ENCODE data around the gene ALDOB. TPM values are rescaled to one million over a fixed set of nuclear protein-coding genes. Genes with fewer than 3 reads are reported as not detected.

ALDOB gene
- total and polyA plus RNA-seq, 2 experiments from 2014 or later, result not detected

GRCh38 chr9:101479338-101480030 lies 43.9 kb upstream of the ALDOB start (continued):
- TF ChIP-seq REST (IDR thresholded peaks at IDR 0.05; ENCODE audit: unreplicated experiment) (no peak), NANOG (IDR thresholded peaks at IDR 0.05; ENCODE audit: borderline replicate concordance) (no peak), CREB1 (CRISPR knock-in tag; IDR thresholded peaks at IDR 0.05; ENCODE audit: low read depth) (no peak), CTCF (conservative IDR thresholded peaks at IDR 0.05; ENCODE audit: low read depth in 2 of 2) (no peak), JUNB (IDR thresholded peaks at IDR 0.05; ENCODE audit: unreplicated experiment) (no peak), STAT1 (IDR thresholded peaks at IDR 0.05; ENCODE audit: unreplicated experiment) (no peak), EZH2 (IDR thresholded peaks at IDR 0.05; ENCODE audit: low read depth, unreplicated experiment) (no peak)

- H3K4me3 ChIP-seq, result no peak overlapping the region
- peaks cover 4% of the 10 kb centered on the region; the same call in 1 of the 2 replicates for H4K20me1 ChIP-seq (replicated peaks; ENCODE audit: insufficient read depth)
- H3K4me1 Mint-ChIP-seq, result peaks cover 33% of the 10 kb centered on the region
- DNase-seq (ENCODE audit: low spot score) (no peak), ATAC-seq (no peak)
- no peak overlapping the region for H3K27ac Mint-ChIP-seq
- peaks cover 27% of the 10 kb centered on the region for H3K36me3 Mint-ChIP-seq (ENCODE audit: low read depth)
- H3K27ac ChIP-seq (ENCODE audit: low read depth), result no peak overlapping the region
- H3F3A ChIP-seq (replicated peaks; ENCODE audit: low read depth), result no peaks in the 10 kb centered on the region
- peaks cover 28% of the 10 kb centered on the region for H3K79me2 ChIP-seq (replicated peaks; ENCODE audit: insufficient read depth)
- H3K9me3 Mint-ChIP-seq, result no peaks in the 10 kb centered on the region
- no peak overlapping the region for H3K4me3 Mint-ChIP-seq
- H3K4me2 ChIP-seq, result no peak overlapping the region
- H3K27me3 Mint-ChIP-seq (ENCODE audit: insufficient read depth, low read depth, poor library complexity), result peaks cover 3% of the 10 kb centered on the region
- H3K36me3 ChIP-seq (ENCODE audit: insufficient read depth), result no peaks in the 10 kb centered on the region
- no peaks in the 10 kb centered on the region; the same call in 1 of the 2 replicates for H3K9me2 ChIP-seq (ENCODE audit: insufficient read depth)
- no peaks in the 10 kb centered on the region for H3K27me3 ChIP-seq (ENCODE audit: insufficient read depth)
- no peak overlapping the region for H2AFZ ChIP-seq
- H3K4me1 ChIP-seq (ENCODE audit: insufficient read depth), result peaks cover 19% of the 10 kb centered on the region
- TF ChIP-seq CTCF (conservative IDR thresholded peaks at IDR 0.05; ENCODE audit: low read depth in 2 of 2), result no peak; a peak in 1 of 4 replicates
- TF ChIP-seq ETS1 (IDR thresholded peaks at IDR 0.05), result no peak
- no peak for TF ChIP-seq ZNF114 (CRISPR knock-in tag; IDR thresholded peaks at IDR 0.05)
- TF ChIP-seq ZNF331 (CRISPR knock-in tag; IDR thresholded peaks at IDR 0.05; ENCODE audit: low read depth), result no peak
- TF ChIP-seq STAT1 (IDR thresholded peaks at IDR 0.05; ENCODE audit: unreplicated experiment), result no peak
- TF ChIP-seq EZH2 (IDR thresholded peaks at IDR 0.05; ENCODE audit: low read depth, unreplicated experiment), result no peak
- TF ChIP-seq NANOG (IDR thresholded peaks at IDR 0.05; ENCODE audit: borderline replicate concordance), result no peak
Measured at GRCh38 chr9:101478906-101479305, 43.3 kb upstream of the ALDOB start.
